ENCODE results near the gene CACNA1D.

Gene CACNA1D

GRCh38 chr3:53803124-53803815, 308.9 kb downstream of the CACNA1D start:
- H3K4me3 ChIP-seq = no peak overlapping the region
- no peak for DNase-seq (ENCODE audit: low spot score)
- no peak for TF ChIP-seq CTCF (IDR thresholded peaks at IDR 0.05)
- no peak overlapping the region for H3K27ac ChIP-seq

GRCh38 chr3:53803816-53804695, 309.6 kb downstream of the CACNA1D start:
- TF ChIP-seq CTCF (IDR thresholded peaks at IDR 0.05) = no peak
- DNase-seq (ENCODE audit: low spot score) = no peak
- no peak overlapping the region for H3K27ac ChIP-seq
- H3K4me3 ChIP-seq = no peak overlapping the region

- no peak for DNase-seq (ENCODE audit: low spot score)
- H3K4me3 ChIP-seq = no peak overlapping the region
- TF ChIP-seq CTCF (IDR thresholded peaks at IDR 0.05) = no peak
- H3K27ac ChIP-seq = no peak overlapping the region
Measured at GRCh38 chr3:53804697-53805462, 310.5 kb downstream of the CACNA1D start.

- H3K27ac ChIP-seq = no peak overlapping the region
- no peak for TF ChIP-seq CTCF (IDR thresholded peaks at IDR 0.05)
- no peak overlapping the region for H3K4me3 ChIP-seq
- no peak for DNase-seq (ENCODE audit: low spot score)
Measured at GRCh38 chr3:53805463-53806159, 311.2 kb downstream of the CACNA1D start.

- peak; percentile 68 for DNase-seq (ENCODE audit: low spot score)
- no peak overlapping the region for H3K4me3 ChIP-seq
- H3K27ac ChIP-seq = peak overlapping the region in 1 of 2 donors; percentile 22
- no peak for TF ChIP-seq CTCF (IDR thresholded peaks at IDR 0.05)
Measured at GRCh38 chr3:53806182-53807116, 312.0 kb downstream of the CACNA1D start.

Data from coronary artery (tissue), 2 donors.